ENCODE results near the gene PDIK1L.
"Not testable (repeated sequence)": the region's sequence is repeated elsewhere in the genome, so short reads cannot be mapped to it uniquely, and the experiment has no call there.

PDIK1L gene

GRCh38 chr1:26092422-26092821 lies 19.2 kb upstream of the PDIK1L start:
- DNase-seq, result no peak

DNA sequence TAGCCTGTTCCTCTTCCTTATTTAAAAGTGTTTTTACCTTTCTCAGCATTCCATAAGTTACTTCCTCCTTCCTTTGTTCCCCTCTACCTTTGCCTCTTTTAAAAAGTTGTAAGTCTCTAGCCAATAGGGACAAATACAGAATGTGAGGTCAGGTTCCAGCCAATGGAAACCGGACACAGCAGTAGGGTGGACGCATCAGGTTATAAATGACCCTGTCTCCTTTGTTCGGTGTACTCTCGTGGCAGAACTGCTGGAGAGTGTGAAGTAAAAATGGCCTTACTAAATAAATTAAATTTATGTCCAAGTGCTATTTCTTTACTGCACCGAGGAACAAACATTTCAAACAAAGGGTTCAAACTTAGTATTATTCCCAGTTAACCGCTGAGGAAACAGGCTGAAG lies 18.1 kb upstream of the PDIK1L start:
- not testable (repeated sequence) for DNase-seq

DNA sequence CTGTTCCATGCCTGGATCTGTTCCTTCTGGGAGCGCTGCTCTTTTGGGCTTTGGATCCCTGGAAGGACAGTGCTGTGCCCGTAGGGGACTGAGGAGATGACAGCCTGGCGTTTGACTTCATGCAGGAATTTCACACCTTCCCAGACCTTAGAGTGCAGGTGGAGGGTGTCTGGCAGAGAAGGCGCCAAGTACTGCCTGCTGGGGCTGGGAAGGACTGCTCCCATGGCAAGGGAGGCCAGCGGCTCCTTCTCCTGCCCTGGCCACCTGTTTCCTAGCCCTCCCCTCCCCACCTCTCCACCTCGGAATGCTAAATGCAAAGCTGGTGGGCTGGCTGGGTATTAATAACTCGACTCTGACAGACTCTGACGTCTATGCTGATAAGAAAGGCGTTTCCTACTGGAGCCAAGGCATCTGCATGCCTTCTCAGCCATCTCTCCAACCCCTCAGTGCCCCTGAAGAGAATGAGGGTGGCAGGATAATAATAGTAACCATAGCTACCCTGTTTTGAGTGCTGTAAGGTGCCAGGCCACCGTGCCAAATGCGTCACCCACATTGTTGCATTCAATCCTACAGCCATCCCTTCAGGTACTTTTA lies 17.5 kb upstream of the PDIK1L start:
- peak; percentile 30 for DNase-seq

DNA sequence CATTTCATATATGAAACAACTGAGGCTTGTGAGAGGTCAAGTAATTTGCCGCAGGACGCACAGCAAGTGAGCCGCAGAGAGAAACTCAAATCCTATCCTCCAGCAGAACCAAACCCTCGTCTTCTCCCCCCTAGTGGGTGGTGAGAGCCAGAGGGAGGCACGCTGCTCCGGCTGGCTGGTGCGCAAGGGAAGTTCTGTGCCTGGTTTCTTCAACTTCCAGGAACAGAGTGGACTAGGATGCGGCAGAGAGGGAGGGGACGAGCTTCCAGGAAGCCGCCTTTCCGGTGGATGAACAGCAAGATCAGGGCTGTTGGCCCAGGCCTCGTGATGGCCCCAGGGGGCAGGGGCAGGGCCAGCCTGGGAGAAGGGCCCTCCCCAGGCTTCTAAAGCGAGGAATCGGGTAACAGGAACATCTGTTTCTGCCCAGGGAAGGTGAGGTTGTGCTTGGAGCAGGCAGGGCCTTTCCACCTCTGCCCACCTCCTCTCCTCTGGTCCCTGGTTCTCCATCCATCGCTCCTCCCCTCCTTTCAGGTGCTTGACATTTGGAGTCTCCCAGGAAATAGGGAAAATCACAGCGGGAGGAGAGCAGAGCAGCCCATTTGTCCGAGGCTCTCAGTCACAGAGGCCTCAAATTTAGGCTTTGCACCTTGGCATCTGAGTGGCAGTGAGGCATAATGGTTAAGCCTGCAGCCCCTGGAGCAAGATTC lies 16.8 kb upstream of the PDIK1L start:
- DNase-seq, result peak; percentile 41

GRCh38 chr1:26096471-26096870 lies 15.2 kb upstream of the PDIK1L start:
- DNase-seq, result peak; percentile 73

DNA sequence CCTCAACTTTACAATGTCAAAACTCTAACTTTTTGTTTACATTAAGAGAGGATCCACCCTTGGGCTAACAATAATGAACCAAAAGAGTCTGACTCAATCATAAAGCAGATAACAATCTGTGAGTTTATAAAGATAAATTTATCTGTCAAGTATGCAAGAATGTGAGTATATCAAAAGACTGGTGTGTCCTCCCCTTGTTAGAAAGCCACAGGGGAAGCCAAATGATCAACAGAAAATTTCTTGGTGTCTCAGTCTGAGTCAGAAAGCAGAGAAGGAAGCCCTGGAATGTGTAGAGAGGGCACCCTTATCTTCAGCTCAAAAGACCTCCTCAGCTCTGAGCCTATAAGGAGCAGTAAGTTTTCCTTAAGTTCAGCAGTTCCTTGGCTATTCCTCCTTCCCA lies 13.9 kb upstream of the PDIK1L start:
- DNase-seq, result no peak

GRCh38 chr1:26098602-26099001 lies 13.0 kb upstream of the PDIK1L start:
- DNase-seq, result no peak

GRCh38 chr1:26099780-26100179 lies 11.8 kb upstream of the PDIK1L start:
- DNase-seq, result no peak

DNA sequence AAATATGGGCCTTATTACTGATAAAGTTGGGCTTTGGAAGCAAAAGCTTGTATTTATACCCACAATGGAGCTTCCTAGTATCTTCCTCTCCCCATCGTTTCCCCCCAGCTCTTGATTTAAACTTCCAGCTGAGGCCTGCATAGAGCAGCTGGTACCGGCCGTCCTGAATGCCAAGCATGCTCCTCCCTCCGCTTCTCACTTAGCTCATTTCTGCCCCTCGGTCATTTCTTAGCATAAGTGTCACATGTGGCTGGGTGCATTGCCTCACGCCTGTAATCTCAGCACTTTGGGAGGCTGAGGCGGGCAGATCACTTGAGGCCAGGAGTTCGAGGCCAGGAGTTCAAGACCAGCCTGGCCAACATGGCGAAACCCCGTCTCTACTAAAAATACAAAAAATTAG lies 11.4 kb upstream of the PDIK1L start:
- DNase-seq, result not testable (repeated sequence)

DNA sequence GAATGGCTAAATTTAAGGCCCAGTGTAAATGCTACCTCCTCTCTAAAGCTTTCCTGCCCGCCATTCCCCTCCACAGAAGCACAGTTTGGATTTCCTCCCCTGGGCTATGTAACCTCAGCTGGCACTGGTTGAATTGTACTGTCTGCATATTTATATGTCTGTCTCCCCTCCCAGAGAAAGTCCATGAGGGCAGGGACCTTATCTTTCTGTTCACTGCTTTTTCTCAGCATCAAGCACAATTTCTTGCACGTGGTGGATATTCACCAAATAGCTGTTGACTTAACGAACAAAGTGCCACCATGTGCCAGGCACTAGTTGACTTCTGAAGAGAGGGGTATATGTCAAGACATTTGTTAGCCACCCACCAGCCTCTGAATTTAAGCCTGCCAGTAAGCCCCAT lies 9.5 kb upstream of the PDIK1L start:
- DNase-seq, result no peak

DNA sequence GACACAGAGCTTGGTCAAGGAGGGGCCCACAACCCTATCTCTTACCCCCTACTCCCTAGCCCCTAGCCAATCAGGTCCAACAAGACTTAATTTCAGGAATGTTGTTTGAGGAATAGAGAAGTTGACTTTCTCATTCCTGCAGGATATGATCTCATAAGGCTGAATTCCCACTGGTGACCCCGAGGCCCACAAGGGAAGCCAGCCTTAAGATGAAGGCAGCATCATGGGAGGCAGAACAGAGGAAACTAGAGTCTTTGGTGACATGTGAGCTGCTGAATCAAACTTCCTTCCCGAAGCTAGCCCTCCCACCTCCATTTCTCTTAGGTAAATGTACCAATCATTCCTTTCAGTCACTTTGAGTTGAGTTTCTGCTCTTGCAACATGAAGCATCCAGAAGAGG lies 9.1 kb upstream of the PDIK1L start:
- DNase-seq, result no peak

- not testable (repeated sequence) for DNase-seq
Measured at GRCh38 chr1:26105226-26105548, 6.4 kb upstream of the PDIK1L start.

- no peak for DNase-seq
Measured at GRCh38 chr1:26109229-26110164, 2.1 kb upstream of the PDIK1L start.

DNA sequence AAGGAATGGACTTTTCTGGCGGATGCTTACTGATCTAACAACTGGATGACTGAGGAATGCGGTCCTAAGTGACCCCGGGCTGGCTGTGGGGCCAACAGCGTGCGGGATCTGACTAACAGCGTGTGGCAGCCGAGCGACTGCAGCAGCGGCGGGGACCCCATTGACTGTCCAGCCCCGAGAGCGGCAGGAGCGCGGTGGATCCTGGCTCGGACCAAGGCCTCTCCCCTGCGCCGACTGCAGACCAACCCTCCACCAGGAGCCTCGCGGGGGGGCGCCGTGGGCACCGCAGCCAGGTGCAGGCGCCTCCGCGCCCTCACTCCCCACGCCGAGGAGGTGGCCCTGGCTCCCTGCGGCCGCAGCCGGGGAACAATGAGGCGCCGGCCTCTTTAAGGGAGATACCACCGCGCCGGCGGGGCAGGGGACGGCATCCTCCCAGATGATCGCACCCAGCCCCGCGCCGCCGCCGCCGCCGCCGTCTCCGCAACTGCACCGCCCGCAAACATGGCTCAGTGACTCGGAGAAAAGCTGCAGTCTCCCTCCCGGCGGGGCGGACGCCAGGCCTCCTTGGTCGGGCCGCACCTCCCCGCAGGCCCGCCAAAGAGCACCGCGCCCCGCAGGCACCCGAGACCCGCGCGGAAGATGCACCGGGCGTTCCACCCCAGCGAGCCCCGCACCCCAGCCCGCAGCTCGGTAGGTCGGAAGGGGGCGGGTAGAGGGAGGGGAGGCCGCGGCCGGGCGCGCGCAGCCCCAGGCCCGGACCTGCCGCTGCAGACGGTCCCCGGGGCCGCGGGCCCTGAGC lies 694 bp upstream of the PDIK1L start:
- DNase-seq, result peak; percentile 94

- DNase-seq, result no peak
Measured at GRCh38 chr1:26112407-26112775, 767 bp downstream of the PDIK1L start.

DNA sequence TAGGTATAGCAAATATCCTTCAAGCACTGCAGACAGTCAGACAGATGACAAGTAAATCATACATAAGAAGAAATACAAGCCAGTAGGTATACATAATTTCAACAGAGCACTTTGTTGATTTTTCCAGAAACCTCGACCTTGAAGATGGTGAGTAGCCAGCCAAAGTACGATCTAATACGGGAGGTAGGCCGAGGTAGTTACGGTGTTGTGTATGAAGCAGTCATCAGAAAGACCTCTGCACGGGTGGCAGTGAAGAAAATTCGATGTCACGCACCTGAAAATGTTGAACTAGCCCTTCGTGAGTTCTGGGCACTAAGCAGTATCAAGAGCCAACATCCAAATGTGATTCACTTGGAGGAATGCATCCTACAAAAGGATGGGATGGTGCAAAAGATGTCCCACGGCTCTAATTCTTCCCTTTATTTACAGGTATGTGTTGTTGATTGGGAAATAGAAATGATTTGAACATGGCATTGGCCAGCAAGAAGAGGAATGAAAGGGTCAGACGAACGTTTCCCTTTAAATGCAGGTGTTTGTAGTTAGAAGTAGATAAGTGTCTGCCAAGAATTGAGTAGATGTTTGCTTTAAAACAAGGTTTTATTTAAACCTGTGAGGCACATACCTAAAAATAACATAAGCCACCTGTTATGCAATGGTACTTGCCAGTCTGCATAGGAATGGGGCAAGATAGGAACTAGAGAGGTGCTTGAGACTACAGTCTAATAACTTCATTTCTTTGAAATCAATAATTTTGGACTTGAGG lies 2.7 kb downstream of the PDIK1L start:
- DNase-seq, result no peak

- no peak for DNase-seq
Measured at GRCh38 chr1:26119892-26120608, 8.4 kb downstream of the PDIK1L start.

DNA sequence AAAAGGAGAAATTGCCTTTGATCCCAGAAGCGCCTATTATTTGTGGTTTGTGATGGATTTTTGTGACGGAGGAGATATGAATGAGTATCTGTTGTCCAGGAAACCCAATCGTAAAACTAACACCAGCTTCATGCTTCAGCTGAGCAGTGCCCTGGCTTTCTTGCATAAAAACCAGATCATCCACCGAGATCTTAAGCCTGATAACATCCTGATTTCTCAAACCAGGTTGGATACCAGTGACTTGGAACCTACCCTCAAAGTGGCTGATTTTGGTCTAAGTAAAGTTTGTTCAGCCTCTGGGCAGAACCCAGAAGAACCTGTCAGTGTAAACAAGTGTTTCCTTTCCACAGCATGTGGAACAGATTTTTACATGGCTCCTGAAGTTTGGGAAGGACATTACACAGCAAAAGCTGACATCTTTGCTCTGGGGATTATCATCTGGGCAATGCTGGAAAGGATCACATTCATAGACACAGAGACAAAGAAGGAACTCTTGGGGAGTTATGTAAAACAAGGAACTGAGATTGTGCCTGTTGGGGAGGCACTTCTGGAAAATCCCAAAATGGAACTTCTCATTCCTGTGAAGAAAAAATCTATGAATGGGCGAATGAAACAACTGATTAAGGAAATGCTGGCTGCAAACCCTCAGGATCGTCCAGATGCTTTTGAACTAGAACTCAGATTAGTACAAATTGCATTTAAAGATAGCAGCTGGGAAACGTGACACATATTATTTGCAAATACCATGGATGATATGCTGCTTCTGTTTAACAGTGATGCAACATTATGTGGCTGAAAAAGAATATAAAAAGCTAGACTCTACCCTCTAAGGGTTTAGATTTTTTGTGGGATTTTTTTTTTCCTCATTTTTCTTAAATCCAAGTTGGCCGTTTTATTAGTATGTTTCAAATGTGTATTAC lies 10.5 kb downstream of the PDIK1L start:
- no peak for DNase-seq

GRCh38 chr1:26122988-26123973 lies 11.7 kb downstream of the PDIK1L start:
- DNase-seq, result no peak
